ENCODE data around the gene ZNF583.

The ZNF583 gene

DNA sequence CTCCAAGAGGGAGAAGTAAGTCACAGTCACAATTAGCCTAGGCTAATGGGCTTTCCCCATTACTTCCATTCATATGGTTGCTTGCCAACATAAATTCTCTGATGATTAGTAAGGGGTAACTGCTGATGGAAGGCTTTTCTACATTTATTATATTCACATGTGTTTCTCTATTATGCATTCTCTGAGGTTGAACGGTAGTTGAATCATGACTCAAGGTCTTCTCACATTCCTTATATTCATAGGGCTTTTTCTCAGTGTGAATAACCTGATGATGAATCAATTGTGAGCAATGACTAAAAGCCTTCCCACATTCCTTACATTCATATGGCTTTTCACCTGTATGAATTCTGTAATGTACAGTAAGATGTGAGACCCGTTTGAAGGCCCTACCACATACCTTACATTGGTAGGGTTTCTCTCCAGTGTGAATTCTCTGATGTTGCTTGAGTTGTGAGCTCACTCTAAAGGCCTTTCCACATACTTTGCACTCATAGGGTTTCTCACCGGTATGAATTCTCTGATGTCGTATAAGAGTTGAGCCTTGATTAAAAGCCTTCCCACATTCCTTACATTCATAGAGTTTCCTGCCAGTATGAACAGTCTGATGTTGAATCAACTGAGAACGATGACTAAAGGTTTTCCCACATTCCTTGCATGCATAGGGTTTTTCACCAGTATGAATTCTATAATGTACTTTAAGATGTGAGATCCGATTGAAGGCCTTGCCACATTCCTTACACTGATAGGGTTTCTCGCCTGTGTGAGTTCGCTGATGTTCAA is 20.1 kb upstream of the ZNF583 start:
- TF ChIP-seq, protein P1, sequence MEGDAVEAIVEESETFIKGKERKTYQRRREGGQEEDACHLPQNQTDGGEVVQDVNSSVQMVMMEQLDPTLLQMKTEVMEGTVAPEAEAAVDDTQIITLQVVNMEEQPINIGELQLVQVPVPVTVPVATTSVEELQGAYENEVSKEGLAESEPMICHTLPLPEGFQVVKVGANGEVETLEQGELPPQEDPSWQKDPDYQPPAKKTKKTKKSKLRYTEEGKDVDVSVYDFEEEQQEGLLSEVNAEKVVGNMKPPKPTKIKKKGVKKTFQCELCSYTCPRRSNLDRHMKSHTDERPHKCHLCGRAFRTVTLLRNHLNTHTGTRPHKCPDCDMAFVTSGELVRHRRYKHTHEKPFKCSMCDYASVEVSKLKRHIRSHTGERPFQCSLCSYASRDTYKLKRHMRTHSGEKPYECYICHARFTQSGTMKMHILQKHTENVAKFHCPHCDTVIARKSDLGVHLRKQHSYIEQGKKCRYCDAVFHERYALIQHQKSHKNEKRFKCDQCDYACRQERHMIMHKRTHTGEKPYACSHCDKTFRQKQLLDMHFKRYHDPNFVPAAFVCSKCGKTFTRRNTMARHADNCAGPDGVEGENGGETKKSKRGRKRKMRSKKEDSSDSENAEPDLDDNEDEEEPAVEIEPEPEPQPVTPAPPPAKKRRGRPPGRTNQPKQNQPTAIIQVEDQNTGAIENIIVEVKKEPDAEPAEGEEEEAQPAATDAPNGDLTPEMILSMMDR (conservative IDR thresholded peaks at IDR 0.05; ENCODE audit: low read depth, low read length) = no peak
- Histone ChIP-seq H3K27ac (no peak overlapping the region), H3K79me2 (ENCODE audit: insufficient read depth, low read depth) (no peaks in the 10 kb centered on the region), H3K4me2 (no peak overlapping the region), H4K20me1 (ENCODE audit: insufficient read depth) (no peaks in the 10 kb centered on the region), H3K9ac (no peak overlapping the region), H2AFZ (ENCODE audit: low read depth) (no peak overlapping the region), H3K27me3 (ENCODE audit: insufficient read depth, low read depth) (no peaks in the 10 kb centered on the region), H3K4me3 (IDR thresholded peaks at IDR 0.05; ENCODE audit: insufficient read depth, low read depth, low read length) (no peak overlapping the region), H3K36me3 (ENCODE audit: insufficient read depth) (no peaks in the 10 kb centered on the region), H3K4me1 (ENCODE audit: low read depth, poor library complexity, severe bottlenecking) (no peaks in the 10 kb centered on the region)

DNA sequence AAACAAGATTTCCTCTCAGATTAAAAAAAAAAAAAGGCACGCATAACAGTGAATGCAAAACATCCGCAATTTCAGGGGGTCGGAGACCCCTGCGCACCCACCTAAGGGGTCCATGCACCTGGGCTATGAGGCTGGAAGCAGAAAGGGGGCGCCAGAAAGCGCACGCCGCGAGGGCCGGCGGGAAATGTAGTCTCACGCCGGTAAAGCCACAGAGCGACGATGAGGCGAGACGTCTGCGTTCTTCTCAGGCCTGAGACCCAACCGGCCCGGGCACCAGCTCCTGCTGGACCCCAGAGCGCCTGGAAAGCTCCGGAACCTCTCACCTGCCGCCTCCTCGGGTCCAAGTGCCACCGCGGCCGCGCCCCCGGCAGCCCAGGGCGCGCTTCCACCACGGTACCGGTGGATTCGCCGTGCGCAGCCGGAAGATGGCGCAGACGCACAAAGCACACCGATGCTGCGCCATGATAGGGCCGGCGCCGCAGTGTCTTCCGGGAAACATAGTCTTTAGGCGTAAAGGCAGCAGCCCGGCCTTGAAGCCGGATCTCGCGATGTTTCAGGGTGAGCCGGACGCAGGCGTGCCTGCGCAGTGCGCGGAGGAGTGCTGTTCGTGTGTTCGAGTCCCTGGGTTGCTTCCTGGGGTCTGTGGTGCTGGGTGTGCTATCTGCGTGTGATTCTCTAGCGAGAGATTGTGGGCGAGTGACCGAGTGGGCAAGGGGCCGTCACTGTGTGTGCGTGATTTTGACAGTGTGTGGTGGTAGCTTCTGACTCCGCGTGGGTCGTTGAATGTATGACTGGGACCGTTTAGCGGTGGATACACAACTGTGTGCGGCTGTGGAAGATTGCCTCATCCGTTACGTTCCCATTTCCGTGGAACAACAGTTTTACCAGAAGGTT is 10.8 kb upstream of the ZNF583 start, which contains the start of gene ZNF582:
Gene ZNF582, minus strand, starts transcription at position 416 of the 894 bp plus-strand sequence. CDS start 1,782 bp downstream, outside the sequence.
- peak within 1 kb of the TSS; percentile 56 for H3K4me3 ChIP-seq (IDR thresholded peaks at IDR 0.05; ENCODE audit: insufficient read depth, low read depth, low read length)
- H3K27ac ChIP-seq = peak within 1 kb of the TSS; percentile 77
- peak within 1 kb of the TSS; percentile 96 for H2AFZ ChIP-seq (ENCODE audit: low read depth)
- H3K4me2 ChIP-seq = peak within 1 kb of the TSS; percentile 49
- peak within 1 kb of the TSS; percentile 87 for H3K9ac ChIP-seq
- no peaks in the 10 kb centered on the region for H4K20me1 ChIP-seq (ENCODE audit: insufficient read depth)
- H3K79me2 ChIP-seq (ENCODE audit: insufficient read depth, low read depth) = no peaks in the 10 kb centered on the region
- H3K4me1 ChIP-seq (ENCODE audit: low read depth, poor library complexity, severe bottlenecking) = peaks cover 8% of the 10 kb centered on the region
- TF ChIP-seq, protein P1 (conservative IDR thresholded peaks at IDR 0.05; ENCODE audit: low read depth, low read length) = peak; percentile 95
- no peaks in the 10 kb centered on the region for H3K36me3 ChIP-seq (ENCODE audit: insufficient read depth)
- H3K27me3 ChIP-seq (ENCODE audit: insufficient read depth, low read depth) = no peaks in the 10 kb centered on the region

DNA sequence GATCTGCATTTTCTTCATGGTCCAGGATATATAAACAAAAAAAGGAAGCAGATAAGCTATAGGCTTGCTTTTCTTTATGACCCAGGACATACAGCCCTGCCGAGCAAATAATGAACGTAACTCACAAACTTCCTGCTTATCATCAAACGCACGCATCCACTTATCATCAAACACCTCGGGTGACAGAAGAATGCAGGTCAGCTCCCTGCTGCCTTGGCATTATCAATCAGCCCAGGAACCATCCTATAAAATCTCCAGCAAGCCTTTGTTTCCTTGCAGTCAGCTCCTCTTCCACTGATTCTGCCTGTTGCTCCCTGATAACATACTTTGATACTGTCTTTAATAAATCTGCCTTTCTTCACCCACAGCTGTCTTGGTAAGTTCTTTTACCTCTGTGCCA is 5.3 kb upstream of the ZNF583 start:
- no peaks in the 10 kb centered on the region for H4K20me1 ChIP-seq (ENCODE audit: insufficient read depth)
- no peak overlapping the region for H3K27ac ChIP-seq
- TF ChIP-seq, protein P1 (conservative IDR thresholded peaks at IDR 0.05; ENCODE audit: low read depth, low read length) = no peak
- H2AFZ ChIP-seq (ENCODE audit: low read depth) = no peak overlapping the region
- H3K27me3 ChIP-seq (ENCODE audit: insufficient read depth, low read depth) = no peaks in the 10 kb centered on the region
- no peaks in the 10 kb centered on the region for H3K36me3 ChIP-seq (ENCODE audit: insufficient read depth)
- no peak overlapping the region for H3K4me3 ChIP-seq (IDR thresholded peaks at IDR 0.05; ENCODE audit: insufficient read depth, low read depth, low read length)
- H3K4me1 ChIP-seq (ENCODE audit: low read depth, poor library complexity, severe bottlenecking) = peaks cover 6% of the 10 kb centered on the region
- H3K9ac ChIP-seq = no peak overlapping the region
- no peaks in the 10 kb centered on the region for H3K79me2 ChIP-seq (ENCODE audit: insufficient read depth, low read depth)
- no peak overlapping the region for H3K4me2 ChIP-seq

DNA sequence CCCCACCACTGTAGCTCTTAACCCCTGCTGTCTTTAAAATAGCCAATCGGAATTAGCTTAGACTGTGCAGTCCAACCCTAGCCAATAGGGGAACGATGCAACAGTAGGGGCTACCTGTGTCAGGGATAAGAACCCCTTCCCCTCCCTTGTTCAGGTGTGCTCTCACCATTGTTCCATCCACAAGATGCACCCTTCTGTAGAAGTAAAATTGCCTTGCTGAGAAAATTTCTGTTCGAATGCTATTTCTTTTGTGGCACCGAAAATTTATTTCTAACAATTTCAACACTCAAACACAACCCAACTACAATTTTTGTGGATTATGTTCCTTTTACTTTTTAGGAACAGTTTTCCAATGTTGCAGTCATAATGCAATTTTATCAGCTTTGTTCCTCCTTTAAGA is 3.6 kb upstream of the ZNF583 start:
- H3K79me2 ChIP-seq (ENCODE audit: insufficient read depth, low read depth) = no peaks in the 10 kb centered on the region
- H3K4me2 ChIP-seq = no peak overlapping the region
- no peak overlapping the region for H2AFZ ChIP-seq (ENCODE audit: low read depth)
- no peak overlapping the region for H3K9ac ChIP-seq
- TF ChIP-seq, protein P1 (conservative IDR thresholded peaks at IDR 0.05; ENCODE audit: low read depth, low read length) = no peak
- no peaks in the 10 kb centered on the region for H3K27me3 ChIP-seq (ENCODE audit: insufficient read depth, low read depth)
- no peak overlapping the region for H3K27ac ChIP-seq
- H3K36me3 ChIP-seq (ENCODE audit: insufficient read depth) = no peaks in the 10 kb centered on the region
- H3K4me1 ChIP-seq (ENCODE audit: low read depth, poor library complexity, severe bottlenecking) = peaks cover 4% of the 10 kb centered on the region
- H3K4me3 ChIP-seq (IDR thresholded peaks at IDR 0.05; ENCODE audit: insufficient read depth, low read depth, low read length) = no peak overlapping the region
- H4K20me1 ChIP-seq (ENCODE audit: insufficient read depth) = no peaks in the 10 kb centered on the region
